ENCODE data around the gene URB1.

The URB1 gene

GRCh38 chr21:32317726-32318125, 75.1 kb downstream of the URB1 start:
- Histone ChIP-seq H3K9ac (ENCODE audit: low read length) (no peak overlapping the region), H4K20me1 (ENCODE audit: insufficient read depth, low read length) (no peaks in the 10 kb centered on the region), H2AFZ (ENCODE audit: low read length) (no peak overlapping the region), H3F3A (ENCODE audit: insufficient read depth, low read length) (no peaks in the 10 kb centered on the region), H3K4me3 (ENCODE audit: low read depth, low read length, poor library complexity, severe bottlenecking) (no peak overlapping the region), H3K36me3 (ENCODE audit: insufficient read depth, low read length) (peaks cover 94% of the 10 kb centered on the region), H3K27ac (ENCODE audit: low read depth, low read length, poor library complexity, severe bottlenecking) (no peak overlapping the region), H3K27me3 (ENCODE audit: insufficient read depth, low read length) (no peaks in the 10 kb centered on the region), H3K9me3 (ENCODE audit: low read length) (no peaks in the 10 kb centered on the region), H3K79me2 (ENCODE audit: insufficient read depth, low read length) (no peaks in the 10 kb centered on the region), H3K4me1 (ENCODE audit: insufficient read depth, low read length, severe bottlenecking) (no peaks in the 10 kb centered on the region), H3K9me2 (ENCODE audit: low read depth, low read length) (no peaks in the 10 kb centered on the region), H3K4me2 (ENCODE audit: low read length) (no peak overlapping the region)
- no peak for TF ChIP-seq EZH2 (IDR thresholded peaks at IDR 0.05; ENCODE audit: borderline replicate concordance, low read length)
- TF ChIP-seq CTCF (IDR thresholded peaks at IDR 0.05; ENCODE audit: low read length) = no peak

GRCh38 chr21:32316361-32317215, 76.2 kb downstream of the URB1 start:
- Histone ChIP-seq H3K9me3 (ENCODE audit: low read length) (no peaks in the 10 kb centered on the region), H3K4me3 (ENCODE audit: low read depth, low read length, poor library complexity, severe bottlenecking) (no peak overlapping the region), H3K27ac (ENCODE audit: low read depth, low read length, poor library complexity, severe bottlenecking) (no peak overlapping the region), H3K27me3 (ENCODE audit: insufficient read depth, low read length) (no peaks in the 10 kb centered on the region), H3K9ac (ENCODE audit: low read length) (no peak overlapping the region), H3K79me2 (ENCODE audit: insufficient read depth, low read length) (no peaks in the 10 kb centered on the region), H3F3A (ENCODE audit: insufficient read depth, low read length) (no peaks in the 10 kb centered on the region), H3K36me3 (ENCODE audit: insufficient read depth, low read length) (peaks cover 94% of the 10 kb centered on the region), H3K9me2 (ENCODE audit: low read depth, low read length) (no peaks in the 10 kb centered on the region), H4K20me1 (ENCODE audit: insufficient read depth, low read length) (no peaks in the 10 kb centered on the region), H3K4me2 (ENCODE audit: low read length) (no peak overlapping the region), H3K4me1 (ENCODE audit: insufficient read depth, low read length, severe bottlenecking) (no peaks in the 10 kb centered on the region), H2AFZ (ENCODE audit: low read length) (no peak overlapping the region)
- TF ChIP-seq CTCF (IDR thresholded peaks at IDR 0.05; ENCODE audit: low read length) (no peak), EZH2 (IDR thresholded peaks at IDR 0.05; ENCODE audit: borderline replicate concordance, low read length) (no peak)

GRCh38 chr21:32315511-32316281, 77.1 kb downstream of the URB1 start:
- no peak overlapping the region for H3K4me2 ChIP-seq (ENCODE audit: low read length)
- no peak overlapping the region for H3K27ac ChIP-seq (ENCODE audit: low read depth, low read length, poor library complexity, severe bottlenecking)
- no peak overlapping the region for H2AFZ ChIP-seq (ENCODE audit: low read length)
- no peaks in the 10 kb centered on the region for H3K27me3 ChIP-seq (ENCODE audit: insufficient read depth, low read length)
- H3K9me3 ChIP-seq (ENCODE audit: low read length) = no peaks in the 10 kb centered on the region
- H3K9me2 ChIP-seq (ENCODE audit: low read depth, low read length) = no peaks in the 10 kb centered on the region
- H3K36me3 ChIP-seq (ENCODE audit: insufficient read depth, low read length) = peaks cover 94% of the 10 kb centered on the region
- H3K9ac ChIP-seq (ENCODE audit: low read length) = no peak overlapping the region
- H3K79me2 ChIP-seq (ENCODE audit: insufficient read depth, low read length) = no peaks in the 10 kb centered on the region
- no peaks in the 10 kb centered on the region for H3K4me1 ChIP-seq (ENCODE audit: insufficient read depth, low read length, severe bottlenecking)
- H3K4me3 ChIP-seq (ENCODE audit: low read depth, low read length, poor library complexity, severe bottlenecking) = no peak overlapping the region
- TF ChIP-seq EZH2 (IDR thresholded peaks at IDR 0.05; ENCODE audit: borderline replicate concordance, low read length) (no peak), CTCF (IDR thresholded peaks at IDR 0.05; ENCODE audit: low read length) (no peak)
- no peaks in the 10 kb centered on the region for H4K20me1 ChIP-seq (ENCODE audit: insufficient read depth, low read length)
- H3F3A ChIP-seq (ENCODE audit: insufficient read depth, low read length) = no peaks in the 10 kb centered on the region
